ENCODE results near the gene PSMD13.
"Not testable (repeated sequence)": the region's sequence is repeated elsewhere in the genome, so short reads cannot be mapped to it uniquely, and the experiment has no call there.

Gene PSMD13

GRCh38 chr11:266676-267439 is 30.1 kb downstream of the PSMD13 start:
- Mint-ChIP-seq H3K9me3 (no peaks in the 10 kb centered on the region), H3K4me1 (peaks cover 38% of the 10 kb centered on the region), H3K4me3 (peak overlapping the region; percentile 75), H3K27ac (peak overlapping the region; percentile 92), H3K36me3 (peaks cover 21% of the 10 kb centered on the region)
- ATAC-seq = peak; percentile 78
- no peak for DNase-seq (ENCODE audit: low spot score in 2 of 2)

GRCh38 chr11:267491-267994 is 30.8 kb downstream of the PSMD13 start:
- Mint-ChIP-seq H3K36me3 (peaks cover 21% of the 10 kb centered on the region), H3K4me3 (peak overlapping the region; percentile 75), H3K9me3 (no peaks in the 10 kb centered on the region), H3K27ac (peak overlapping the region; percentile 92), H3K4me1 (peaks cover 38% of the 10 kb centered on the region)
- ATAC-seq (peak; percentile 29), DNase-seq (ENCODE audit: low spot score in 2 of 2) (peak in 1 of 2 donors; percentile 83)

- peak; percentile 44 for ATAC-seq
- not testable (repeated sequence) for DNase-seq (ENCODE audit: low spot score in 2 of 2); H3K9me3 Mint-ChIP-seq
- peaks cover 21% of the 10 kb centered on the region for H3K36me3 Mint-ChIP-seq
- peak overlapping the region; percentile 92 for H3K27ac Mint-ChIP-seq
- peaks cover 38% of the 10 kb centered on the region for H3K4me1 Mint-ChIP-seq
- H3K4me3 Mint-ChIP-seq = peak overlapping the region; percentile 75
Observed at GRCh38 chr11:268716-269145, 32.0 kb downstream of the PSMD13 start.

GRCh38 chr11:269146-269890 is 32.5 kb downstream of the PSMD13 start:
- peak overlapping the region; percentile 92 for H3K27ac Mint-ChIP-seq
- H3K9me3 Mint-ChIP-seq = no peaks in the 10 kb centered on the region
- ATAC-seq (peak; percentile 81), DNase-seq (ENCODE audit: low spot score in 2 of 2) (peak in 1 of 2 donors; percentile 83)
- peaks cover 21% of the 10 kb centered on the region for H3K36me3 Mint-ChIP-seq
- peaks cover 38% of the 10 kb centered on the region for H3K4me1 Mint-ChIP-seq
- H3K4me3 Mint-ChIP-seq = peak overlapping the region; percentile 75

GRCh38 chr11:270451-271318 is 33.9 kb downstream of the PSMD13 start:
- peaks cover 38% of the 10 kb centered on the region for H3K4me1 Mint-ChIP-seq
- H3K9me3 Mint-ChIP-seq = no peaks in the 10 kb centered on the region
- DNase-seq (ENCODE audit: low spot score in 2 of 2) (no peak), ATAC-seq (no peak)
- peaks cover 21% of the 10 kb centered on the region for H3K36me3 Mint-ChIP-seq
- H3K27ac Mint-ChIP-seq = no peak overlapping the region
- no peak overlapping the region for H3K4me3 Mint-ChIP-seq

DNA sequence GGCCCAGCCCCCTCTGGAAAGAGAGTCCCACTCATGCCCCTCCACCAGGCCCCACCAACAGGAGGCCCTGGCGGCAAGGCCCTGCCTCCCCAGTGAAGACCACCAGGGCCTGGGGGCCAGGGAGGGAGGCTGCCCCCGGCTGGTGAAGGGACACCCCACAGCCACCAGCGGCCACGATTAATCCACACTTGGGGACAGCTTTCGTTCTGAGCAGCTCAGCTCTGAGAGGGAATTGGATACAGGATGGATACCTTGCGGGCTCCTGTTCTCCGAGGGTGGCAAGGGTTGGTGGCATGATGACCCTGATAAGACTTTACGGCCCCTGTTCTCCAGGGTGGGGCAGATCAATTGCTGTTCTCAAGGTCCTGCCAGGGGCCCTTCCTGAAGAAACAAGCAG is 34.5 kb downstream of the PSMD13 start:
- ATAC-seq (no peak), DNase-seq (ENCODE audit: low spot score in 2 of 2) (no peak)
- Mint-ChIP-seq H3K4me3 (no peak overlapping the region), H3K4me1 (peaks cover 38% of the 10 kb centered on the region), H3K27ac (no peak overlapping the region), H3K9me3 (no peaks in the 10 kb centered on the region), H3K36me3 (peaks cover 21% of the 10 kb centered on the region)

GRCh38 chr11:272195-272930 is 35.6 kb downstream of the PSMD13 start:
- Mint-ChIP-seq H3K27ac (no peak overlapping the region), H3K36me3 (peaks cover 19% of the 10 kb centered on the region), H3K4me1 (peaks cover 31% of the 10 kb centered on the region), H3K4me3 (no peak overlapping the region), H3K9me3 (no peaks in the 10 kb centered on the region)
- DNase-seq (ENCODE audit: low spot score in 2 of 2) = no peak
- ATAC-seq = no peak

DNA sequence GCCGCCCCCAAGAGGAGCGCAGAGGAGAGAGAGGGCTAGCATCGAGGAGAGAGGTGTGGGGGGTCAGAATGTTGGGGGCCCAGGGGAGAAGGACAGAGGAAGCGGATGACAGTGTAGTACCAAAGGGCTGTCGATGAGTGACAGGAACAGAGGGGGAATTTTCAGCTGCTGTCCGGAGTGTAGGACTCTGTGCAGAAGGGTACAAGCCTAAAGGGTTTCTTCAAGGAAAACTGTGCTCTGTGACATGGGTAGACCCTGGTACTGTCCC is 36.1 kb downstream of the PSMD13 start:
- peaks cover 31% of the 10 kb centered on the region for H3K4me1 Mint-ChIP-seq
- H3K4me3 Mint-ChIP-seq = no peak overlapping the region
- DNase-seq (ENCODE audit: low spot score in 2 of 2) (no peak), ATAC-seq (no peak)
- H3K9me3 Mint-ChIP-seq = no peaks in the 10 kb centered on the region
- no peak overlapping the region for H3K27ac Mint-ChIP-seq
- peaks cover 20% of the 10 kb centered on the region for H3K36me3 Mint-ChIP-seq

DNA sequence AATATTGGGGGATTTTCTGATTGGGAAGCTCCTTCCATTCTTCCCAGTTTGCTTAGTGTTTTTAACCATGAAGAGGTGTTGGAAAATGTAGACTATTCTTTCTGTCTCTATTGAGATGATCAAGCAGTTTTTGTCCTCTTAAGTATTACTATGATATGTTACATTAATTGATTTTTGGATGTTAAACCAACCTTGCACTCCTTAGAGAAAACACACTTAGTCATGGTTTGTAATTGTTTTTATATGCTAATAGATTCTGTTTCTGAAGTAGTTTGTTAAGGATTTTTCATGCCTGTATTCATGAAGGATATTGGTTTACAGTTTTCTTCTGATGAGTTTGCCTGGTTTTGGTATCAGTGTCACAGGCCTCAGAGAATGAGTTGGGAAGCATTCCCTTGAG is 39.4 kb downstream of the PSMD13 start:
- no peaks in the 10 kb centered on the region for H3K9me3 Mint-ChIP-seq
- H3K27ac Mint-ChIP-seq = no peak overlapping the region
- no peak for DNase-seq (ENCODE audit: low spot score in 2 of 2)
- no peak for ATAC-seq
- H3K4me1 Mint-ChIP-seq = peaks cover 22% of the 10 kb centered on the region
- H3K4me3 Mint-ChIP-seq = no peak overlapping the region
- H3K36me3 Mint-ChIP-seq = peaks cover 13% of the 10 kb centered on the region

DNA sequence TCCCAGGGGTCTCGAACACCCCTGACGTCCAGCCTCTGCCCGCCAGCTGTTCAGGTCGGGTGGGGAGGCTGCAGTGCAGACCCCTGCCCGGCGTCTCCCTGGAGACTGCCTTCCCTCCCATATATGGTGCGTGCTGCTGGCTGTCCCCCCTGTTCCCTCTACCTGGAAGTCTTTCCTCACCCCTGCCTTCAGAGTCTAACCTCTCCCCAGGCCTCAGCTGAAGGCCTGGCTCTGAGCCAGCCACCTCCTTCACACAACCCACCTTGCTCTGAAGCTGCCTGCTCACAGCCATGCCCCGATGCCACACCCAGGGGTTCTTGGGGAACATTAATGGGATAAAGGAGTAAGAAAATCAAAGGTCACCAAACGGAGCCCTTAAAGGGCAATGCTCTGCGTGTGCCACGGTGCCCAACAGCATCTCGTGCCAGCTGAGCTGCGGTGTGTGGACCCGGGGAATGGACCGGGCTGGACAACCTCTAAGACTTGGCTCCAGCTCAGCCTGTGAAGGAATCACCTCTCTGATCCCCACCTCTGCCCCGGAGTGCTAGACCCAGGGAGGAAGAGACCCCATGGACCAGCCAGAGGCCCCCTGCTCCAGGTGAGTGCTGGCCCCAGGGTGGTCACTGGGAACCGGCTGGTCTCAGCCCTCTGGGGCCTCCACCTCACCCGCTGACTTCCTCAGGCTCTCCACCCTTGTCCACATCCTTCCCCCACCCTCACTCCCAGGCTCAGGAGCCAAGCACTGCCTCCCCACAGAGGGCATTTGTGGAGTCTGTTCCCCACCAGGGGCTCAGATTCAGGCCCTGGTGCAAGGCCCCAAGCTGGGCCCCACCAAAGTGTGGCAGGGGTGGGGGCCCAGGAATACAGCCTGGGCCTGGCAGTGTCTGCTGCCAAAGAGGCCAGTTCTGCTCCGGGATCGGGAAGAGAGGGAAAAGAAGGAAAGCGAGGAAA is 41.5 kb downstream of the PSMD13 start, which contains the start of gene NLRP6:
TSS of gene NLRP6 (plus strand) at position 407 of the 951 bp plus-strand sequence. CDS start at position 570, 163 bp downstream.
- peaks cover 41% of the 10 kb centered on the region for H3K4me1 Mint-ChIP-seq
- H3K27ac Mint-ChIP-seq = peak within 1 kb of the TSS; percentile 52
- H3K9me3 Mint-ChIP-seq = no peaks in the 10 kb centered on the region
- H3K36me3 Mint-ChIP-seq = peaks cover 13% of the 10 kb centered on the region
- ATAC-seq (no peak), DNase-seq (ENCODE audit: low spot score in 2 of 2) (no peak)
- H3K4me3 Mint-ChIP-seq = peak within 1 kb of the TSS; percentile 72

DNA sequence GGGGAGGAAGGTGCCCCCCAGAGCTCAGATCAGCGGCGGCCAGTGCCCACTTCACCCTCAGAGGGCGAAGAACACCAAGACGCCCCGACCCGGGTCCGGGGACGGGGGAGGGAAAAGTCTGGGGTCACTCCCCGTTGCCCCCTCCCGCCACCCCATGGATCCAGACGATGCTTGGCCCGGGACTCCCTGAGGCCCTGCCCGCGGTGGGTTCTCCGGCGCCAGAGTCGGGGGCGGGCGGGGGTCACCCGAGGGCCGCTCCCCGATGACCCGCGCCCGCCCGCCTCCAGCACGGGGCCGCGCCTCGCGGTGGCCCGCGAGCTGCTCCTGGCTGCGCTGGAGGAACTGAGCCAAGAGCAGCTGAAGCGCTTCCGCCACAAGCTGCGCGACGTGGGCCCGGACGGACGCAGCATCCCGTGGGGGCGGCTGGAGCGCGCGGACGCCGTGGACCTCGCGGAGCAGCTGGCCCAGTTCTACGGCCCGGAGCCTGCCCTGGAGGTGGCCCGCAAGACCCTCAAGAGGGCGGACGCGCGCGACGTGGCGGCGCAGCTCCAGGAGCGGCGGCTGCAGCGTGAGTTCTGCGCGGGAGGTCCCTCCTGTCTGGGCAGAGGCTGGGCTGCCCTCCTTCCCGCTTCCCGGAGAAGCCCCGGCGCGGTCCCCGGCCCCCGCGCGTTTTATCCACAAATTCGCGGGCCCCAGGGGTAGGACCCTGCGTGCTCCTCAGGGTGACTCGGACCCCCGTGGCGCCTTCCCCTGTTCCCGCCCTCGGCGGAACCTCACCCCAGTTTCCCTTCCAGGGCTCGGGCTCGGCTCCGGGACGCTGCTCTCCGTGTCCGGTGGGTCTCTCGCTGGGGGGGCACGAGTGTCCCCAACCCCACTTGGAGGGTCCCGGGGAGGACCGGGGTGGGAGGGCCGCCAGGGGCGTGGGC is 42.5 kb downstream of the PSMD13 start:
- no peaks in the 10 kb centered on the region for H3K9me3 Mint-ChIP-seq

DNA sequence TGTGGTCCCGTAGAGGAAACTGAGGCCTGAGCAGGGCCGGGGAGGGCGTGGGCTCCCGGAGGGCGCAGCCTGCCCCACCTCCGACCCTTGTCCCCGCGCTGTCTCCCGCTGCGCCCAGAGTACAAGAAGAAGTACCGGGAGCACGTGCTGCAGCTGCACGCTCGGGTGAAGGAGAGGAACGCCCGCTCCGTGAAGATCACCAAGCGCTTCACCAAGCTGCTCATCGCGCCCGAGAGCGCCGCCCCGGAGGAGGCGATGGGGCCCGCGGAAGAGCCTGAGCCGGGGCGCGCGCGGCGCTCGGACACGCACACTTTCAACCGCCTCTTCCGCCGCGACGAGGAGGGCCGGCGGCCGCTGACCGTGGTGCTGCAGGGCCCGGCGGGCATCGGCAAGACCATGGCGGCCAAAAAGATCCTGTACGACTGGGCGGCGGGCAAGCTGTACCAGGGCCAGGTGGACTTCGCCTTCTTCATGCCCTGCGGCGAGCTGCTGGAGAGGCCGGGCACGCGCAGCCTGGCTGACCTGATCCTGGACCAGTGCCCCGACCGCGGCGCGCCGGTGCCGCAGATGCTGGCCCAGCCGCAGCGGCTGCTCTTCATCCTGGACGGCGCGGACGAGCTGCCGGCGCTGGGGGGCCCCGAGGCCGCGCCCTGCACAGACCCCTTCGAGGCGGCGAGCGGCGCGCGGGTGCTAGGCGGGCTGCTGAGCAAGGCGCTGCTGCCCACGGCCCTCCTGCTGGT is 43.4 kb downstream of the PSMD13 start:
- ATAC-seq = peak; percentile 66
- H3K36me3 Mint-ChIP-seq = peaks cover 13% of the 10 kb centered on the region
- H3K27ac Mint-ChIP-seq = no peak overlapping the region
- peak overlapping the region; percentile 72 for H3K4me3 Mint-ChIP-seq
- no peak for DNase-seq (ENCODE audit: low spot score in 2 of 2)
- H3K4me1 Mint-ChIP-seq = peaks cover 44% of the 10 kb centered on the region
- H3K9me3 Mint-ChIP-seq = no peaks in the 10 kb centered on the region

More for the DNA sequence above, 42.5 kb downstream of the PSMD13 start:
- peaks cover 41% of the 10 kb centered on the region for H3K4me1 Mint-ChIP-seq
- H3K27ac Mint-ChIP-seq = no peak overlapping the region
- H3K36me3 Mint-ChIP-seq = peaks cover 13% of the 10 kb centered on the region
- ATAC-seq (peak; percentile 46), DNase-seq (ENCODE audit: low spot score in 2 of 2) (no peak)
- peak overlapping the region; percentile 72 for H3K4me3 Mint-ChIP-seq
